ENCODE data around the gene KAT8.

GRCh38 chr16:31138621-31139578 is 21.4 kb downstream of the KAT8 start:
- no peak for TF ChIP-seq EZH2 (IDR thresholded peaks at IDR 0.05; ENCODE audit: borderline replicate concordance, low read depth, low read length, severe bottlenecking)
- TF ChIP-seq CTCF (IDR thresholded peaks at IDR 0.05; ENCODE audit: borderline replicate concordance, extremely low read depth, low read length, poor library complexity, severe bottlenecking): no peak
